NOMO-1 treated with dmso at 0.1 percent for 144 hours (cell line): ENCODE data around the gene FRZB.

Experiments
- DNase-seq: peaks from one replicate; lab custom pipeline; 2025; ENCODE audit not compliant: unreplicated experiment; lab: John Stamatoyannopoulos, UW

FRZB gene

DNA sequence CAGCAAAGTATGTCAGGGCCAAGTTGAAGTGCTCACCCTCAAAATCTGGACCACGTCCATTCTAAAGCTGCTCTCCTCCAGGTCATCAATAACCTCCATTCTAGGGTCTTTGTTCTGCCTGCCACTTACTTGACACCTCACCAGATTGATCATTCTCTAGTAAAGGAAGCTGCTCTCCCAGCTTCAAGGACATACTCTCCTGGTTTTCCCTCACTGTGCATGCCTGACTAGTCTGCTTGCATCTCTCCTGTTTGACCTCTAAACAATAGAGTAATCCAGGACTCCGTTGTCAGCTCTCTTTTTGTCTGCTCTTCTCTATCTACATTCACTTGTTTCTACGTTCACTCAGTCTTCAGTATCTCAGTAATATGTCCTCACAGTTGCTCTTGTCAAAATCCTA lies 59.1 kb downstream of the FRZB start:
- no peak for DNase-seq

- no peak for DNase-seq
Observed at GRCh38 chr2:182804128-182804527, 62.3 kb downstream of the FRZB start.

DNA sequence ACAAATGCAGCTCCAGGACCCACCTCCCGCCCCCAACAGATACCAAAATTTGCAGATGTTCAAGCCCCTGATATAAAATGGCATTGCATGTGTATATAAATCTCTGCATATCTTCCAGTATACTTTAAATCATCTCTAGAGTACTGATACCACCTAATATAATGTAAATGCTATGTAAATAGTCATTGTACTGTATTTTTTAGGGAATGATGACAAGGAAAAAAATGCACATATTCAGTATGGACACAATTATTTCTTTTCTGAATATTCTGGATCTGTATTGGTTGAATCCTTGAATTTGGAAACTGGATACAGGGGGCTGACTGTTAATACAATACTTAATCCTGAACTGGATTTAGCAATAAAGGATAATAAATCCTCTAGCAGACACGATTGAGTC lies 67.7 kb downstream of the FRZB start:
- no peak for DNase-seq

GRCh38 chr2:182792441-182792840 lies 74.0 kb downstream of the FRZB start:
- no peak for DNase-seq

DNA sequence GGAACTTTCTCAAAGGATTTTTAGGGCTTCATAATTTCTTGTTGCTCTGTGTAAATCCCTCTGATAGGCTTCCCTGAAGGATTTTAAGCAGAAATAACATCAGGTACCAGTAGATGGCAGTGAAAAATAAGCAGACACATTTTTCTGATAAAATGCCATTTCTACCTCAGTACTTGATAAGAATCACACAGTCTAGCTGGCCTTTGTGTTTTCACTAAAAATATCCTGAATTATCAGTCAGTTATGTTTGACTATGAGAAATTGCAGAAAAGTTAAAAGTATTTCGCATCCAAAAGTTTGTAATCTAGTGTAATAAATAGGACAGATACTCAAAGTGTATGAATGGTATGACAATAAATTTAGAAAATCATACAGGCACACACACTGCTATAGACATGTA lies 81.7 kb downstream of the FRZB start:
- DNase-seq, result no peak

GRCh38 chr2:182784058-182784706 lies 82.3 kb downstream of the FRZB start:
- DNase-seq, result no peak
